ENCODE measurements around the gene CNDP1.

DNA sequence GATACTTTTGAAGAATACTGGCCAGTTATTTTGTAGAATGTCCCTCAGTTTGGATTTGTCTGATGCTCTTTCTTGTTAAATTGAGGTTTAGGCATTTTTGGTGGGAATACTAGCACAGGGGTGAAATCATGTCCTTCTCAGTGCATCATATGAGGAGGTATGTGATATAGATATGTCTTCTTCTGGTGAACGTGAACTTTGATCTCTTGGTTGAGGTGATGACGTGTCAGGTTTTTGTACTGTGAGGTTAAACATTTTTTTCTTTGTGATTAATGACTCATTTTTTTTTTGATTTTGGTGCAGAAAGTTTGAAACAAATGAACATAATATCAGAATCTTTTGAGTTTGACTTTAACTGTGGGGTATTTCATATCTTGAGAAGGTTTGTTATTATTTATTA, 74.4 kb downstream of the CNDP1 start:
- TF ChIP-seq GABPA (IDR thresholded peaks at IDR 0.05 in 1 of 2, conservative IDR thresholded peaks at IDR 0.05 in 1 of 2) (no peak), NR2F2 (IDR thresholded peaks at IDR 0.05) (no peak), RAD21 (IDR thresholded peaks at IDR 0.05) (no peak), SP1 (IDR thresholded peaks at IDR 0.05) (no peak), JUND (IDR thresholded peaks at IDR 0.05) (no peak), RXRA (IDR thresholded peaks at IDR 0.05) (no peak)
- TF ChIP-seq, protein P1, sequence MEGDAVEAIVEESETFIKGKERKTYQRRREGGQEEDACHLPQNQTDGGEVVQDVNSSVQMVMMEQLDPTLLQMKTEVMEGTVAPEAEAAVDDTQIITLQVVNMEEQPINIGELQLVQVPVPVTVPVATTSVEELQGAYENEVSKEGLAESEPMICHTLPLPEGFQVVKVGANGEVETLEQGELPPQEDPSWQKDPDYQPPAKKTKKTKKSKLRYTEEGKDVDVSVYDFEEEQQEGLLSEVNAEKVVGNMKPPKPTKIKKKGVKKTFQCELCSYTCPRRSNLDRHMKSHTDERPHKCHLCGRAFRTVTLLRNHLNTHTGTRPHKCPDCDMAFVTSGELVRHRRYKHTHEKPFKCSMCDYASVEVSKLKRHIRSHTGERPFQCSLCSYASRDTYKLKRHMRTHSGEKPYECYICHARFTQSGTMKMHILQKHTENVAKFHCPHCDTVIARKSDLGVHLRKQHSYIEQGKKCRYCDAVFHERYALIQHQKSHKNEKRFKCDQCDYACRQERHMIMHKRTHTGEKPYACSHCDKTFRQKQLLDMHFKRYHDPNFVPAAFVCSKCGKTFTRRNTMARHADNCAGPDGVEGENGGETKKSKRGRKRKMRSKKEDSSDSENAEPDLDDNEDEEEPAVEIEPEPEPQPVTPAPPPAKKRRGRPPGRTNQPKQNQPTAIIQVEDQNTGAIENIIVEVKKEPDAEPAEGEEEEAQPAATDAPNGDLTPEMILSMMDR (IDR thresholded peaks at IDR 0.05; ENCODE audit: low read depth, low read length, missing input control) = no peak
- TF ChIP-seq, protein P2, sequence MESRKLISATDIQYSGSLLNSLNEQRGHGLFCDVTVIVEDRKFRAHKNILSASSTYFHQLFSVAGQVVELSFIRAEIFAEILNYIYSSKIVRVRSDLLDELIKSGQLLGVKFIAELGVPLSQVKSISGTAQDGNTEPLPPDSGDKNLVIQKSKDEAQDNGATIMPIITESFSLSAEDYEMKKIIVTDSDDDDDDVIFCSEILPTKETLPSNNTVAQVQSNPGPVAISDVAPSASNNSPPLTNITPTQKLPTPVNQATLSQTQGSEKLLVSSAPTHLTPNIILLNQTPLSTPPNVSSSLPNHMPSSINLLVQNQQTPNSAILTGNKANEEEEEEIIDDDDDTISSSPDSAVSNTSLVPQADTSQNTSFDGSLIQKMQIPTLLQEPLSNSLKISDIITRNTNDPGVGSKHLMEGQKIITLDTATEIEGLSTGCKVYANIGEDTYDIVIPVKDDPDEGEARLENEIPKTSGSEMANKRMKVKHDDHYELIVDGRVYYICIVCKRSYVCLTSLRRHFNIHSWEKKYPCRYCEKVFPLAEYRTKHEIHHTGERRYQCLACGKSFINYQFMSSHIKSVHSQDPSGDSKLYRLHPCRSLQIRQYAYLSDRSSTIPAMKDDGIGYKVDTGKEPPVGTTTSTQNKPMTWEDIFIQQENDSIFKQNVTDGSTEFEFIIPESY (IDR thresholded peaks at IDR 0.05) = no peak
- TF ChIP-seq, protein P3, sequence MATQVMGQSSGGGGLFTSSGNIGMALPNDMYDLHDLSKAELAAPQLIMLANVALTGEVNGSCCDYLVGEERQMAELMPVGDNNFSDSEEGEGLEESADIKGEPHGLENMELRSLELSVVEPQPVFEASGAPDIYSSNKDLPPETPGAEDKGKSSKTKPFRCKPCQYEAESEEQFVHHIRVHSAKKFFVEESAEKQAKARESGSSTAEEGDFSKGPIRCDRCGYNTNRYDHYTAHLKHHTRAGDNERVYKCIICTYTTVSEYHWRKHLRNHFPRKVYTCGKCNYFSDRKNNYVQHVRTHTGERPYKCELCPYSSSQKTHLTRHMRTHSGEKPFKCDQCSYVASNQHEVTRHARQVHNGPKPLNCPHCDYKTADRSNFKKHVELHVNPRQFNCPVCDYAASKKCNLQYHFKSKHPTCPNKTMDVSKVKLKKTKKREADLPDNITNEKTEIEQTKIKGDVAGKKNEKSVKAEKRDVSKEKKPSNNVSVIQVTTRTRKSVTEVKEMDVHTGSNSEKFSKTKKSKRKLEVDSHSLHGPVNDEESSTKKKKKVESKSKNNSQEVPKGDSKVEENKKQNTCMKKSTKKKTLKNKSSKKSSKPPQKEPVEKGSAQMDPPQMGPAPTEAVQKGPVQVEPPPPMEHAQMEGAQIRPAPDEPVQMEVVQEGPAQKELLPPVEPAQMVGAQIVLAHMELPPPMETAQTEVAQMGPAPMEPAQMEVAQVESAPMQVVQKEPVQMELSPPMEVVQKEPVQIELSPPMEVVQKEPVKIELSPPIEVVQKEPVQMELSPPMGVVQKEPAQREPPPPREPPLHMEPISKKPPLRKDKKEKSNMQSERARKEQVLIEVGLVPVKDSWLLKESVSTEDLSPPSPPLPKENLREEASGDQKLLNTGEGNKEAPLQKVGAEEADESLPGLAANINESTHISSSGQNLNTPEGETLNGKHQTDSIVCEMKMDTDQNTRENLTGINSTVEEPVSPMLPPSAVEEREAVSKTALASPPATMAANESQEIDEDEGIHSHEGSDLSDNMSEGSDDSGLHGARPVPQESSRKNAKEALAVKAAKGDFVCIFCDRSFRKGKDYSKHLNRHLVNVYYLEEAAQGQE (IDR thresholded peaks at IDR 0.05) = no peak
- TF ChIP-seq, protein P4, sequence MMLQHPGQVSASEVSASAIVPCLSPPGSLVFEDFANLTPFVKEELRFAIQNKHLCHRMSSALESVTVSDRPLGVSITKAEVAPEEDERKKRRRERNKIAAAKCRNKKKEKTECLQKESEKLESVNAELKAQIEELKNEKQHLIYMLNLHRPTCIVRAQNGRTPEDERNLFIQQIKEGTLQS (IDR thresholded peaks at IDR 0.05) = no peak
